ENCODE measurements around the gene NPPA. TPM values are rescaled to one million over a fixed set of nuclear protein-coding genes. Genes with fewer than 3 reads are reported as not detected.

Gene NPPA
- total RNA-seq, 1 experiment from 2014 or later, result not detected

DNA sequence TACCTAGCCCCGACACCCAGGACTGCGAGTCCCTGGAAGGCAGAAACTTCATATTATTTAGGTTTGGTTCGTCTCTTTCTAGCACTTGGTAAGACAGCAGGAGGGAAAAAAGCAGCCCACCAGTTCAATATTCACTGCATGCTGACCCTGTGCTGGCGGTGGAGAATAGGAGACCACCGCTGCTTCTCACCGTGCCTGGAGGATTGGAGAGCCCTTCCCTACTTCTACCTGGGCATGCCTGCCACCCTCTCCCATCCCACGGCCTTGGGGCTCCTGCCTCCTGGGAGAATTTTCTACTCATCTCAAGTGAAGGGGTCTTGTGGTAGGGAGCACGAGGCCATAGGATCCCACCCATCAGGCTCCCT lies 47.2 kb downstream of the NPPA start:
- no peak overlapping the region for H3K27ac ChIP-seq (ENCODE audit: low read length)
- no peak overlapping the region for H2AFZ ChIP-seq (ENCODE audit: low read length)
- no peak overlapping the region for H3K9ac ChIP-seq (ENCODE audit: low read length)
- ChIA-PET POLR2A (ENCODE audit: unreplicated experiment) (no interaction called here), CTCF (no interaction called here)
- BruUV-seq (replicated peaks), result no TSS peak
- H3K4me1 ChIP-seq (ENCODE audit: insufficient read depth, low read length), result peaks cover 33% of the 10 kb centered on the region
- H3K9me3 ChIP-seq (ENCODE audit: low read length), result no peaks in the 10 kb centered on the region
- no peaks in the 10 kb centered on the region for H3F3A ChIP-seq (ENCODE audit: low read length, unreplicated experiment)
- no peaks in the 10 kb centered on the region for H3K27me3 ChIP-seq (ENCODE audit: low read length)
- no peaks in the 10 kb centered on the region for H3K9me2 ChIP-seq (replicated peaks; ENCODE audit: low read length)
- H3K79me2 ChIP-seq (ENCODE audit: low read length), result no peaks in the 10 kb centered on the region
- H3K4me3 ChIP-seq (ENCODE audit: low read length), result no peak overlapping the region
- DNase-seq, result no peak
- no peaks in the 10 kb centered on the region for H3K36me3 ChIP-seq (ENCODE audit: low read depth, low read length)
- intact Hi-C loops (cut with micrococcal nuclease), result no loop called here
- H3K4me2 ChIP-seq (ENCODE audit: low read length), result no peak overlapping the region
- no peak for ATAC-seq
- TF ChIP-seq EZH2phosphoT487 (IDR thresholded peaks at IDR 0.05; ENCODE audit: borderline replicate concordance, low read length) (no peak), EZH2 (IDR thresholded peaks at IDR 0.05; ENCODE audit: low read length, unreplicated experiment) (no peak)
- TF ChIP-seq, protein P1, sequence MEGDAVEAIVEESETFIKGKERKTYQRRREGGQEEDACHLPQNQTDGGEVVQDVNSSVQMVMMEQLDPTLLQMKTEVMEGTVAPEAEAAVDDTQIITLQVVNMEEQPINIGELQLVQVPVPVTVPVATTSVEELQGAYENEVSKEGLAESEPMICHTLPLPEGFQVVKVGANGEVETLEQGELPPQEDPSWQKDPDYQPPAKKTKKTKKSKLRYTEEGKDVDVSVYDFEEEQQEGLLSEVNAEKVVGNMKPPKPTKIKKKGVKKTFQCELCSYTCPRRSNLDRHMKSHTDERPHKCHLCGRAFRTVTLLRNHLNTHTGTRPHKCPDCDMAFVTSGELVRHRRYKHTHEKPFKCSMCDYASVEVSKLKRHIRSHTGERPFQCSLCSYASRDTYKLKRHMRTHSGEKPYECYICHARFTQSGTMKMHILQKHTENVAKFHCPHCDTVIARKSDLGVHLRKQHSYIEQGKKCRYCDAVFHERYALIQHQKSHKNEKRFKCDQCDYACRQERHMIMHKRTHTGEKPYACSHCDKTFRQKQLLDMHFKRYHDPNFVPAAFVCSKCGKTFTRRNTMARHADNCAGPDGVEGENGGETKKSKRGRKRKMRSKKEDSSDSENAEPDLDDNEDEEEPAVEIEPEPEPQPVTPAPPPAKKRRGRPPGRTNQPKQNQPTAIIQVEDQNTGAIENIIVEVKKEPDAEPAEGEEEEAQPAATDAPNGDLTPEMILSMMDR (conservative IDR thresholded peaks at IDR 0.05; ENCODE audit: low read depth, low read length), result no peak
- no peaks in the 10 kb centered on the region for H4K20me1 ChIP-seq (ENCODE audit: low read length)

GRCh38 chr1:11799896-11800295 lies 47.7 kb downstream of the NPPA start:
- Histone ChIP-seq H3K27me3 (ENCODE audit: low read length) (no peaks in the 10 kb centered on the region), H3K27ac (ENCODE audit: low read length) (no peak overlapping the region), H3K9ac (ENCODE audit: low read length) (no peak overlapping the region), H3K9me3 (ENCODE audit: low read length) (no peaks in the 10 kb centered on the region), H3K79me2 (ENCODE audit: low read length) (no peaks in the 10 kb centered on the region), H3K4me1 (ENCODE audit: insufficient read depth, low read length) (peaks cover 29% of the 10 kb centered on the region), H3K9me2 (replicated peaks; ENCODE audit: low read length) (no peaks in the 10 kb centered on the region), H2AFZ (ENCODE audit: low read length) (no peak overlapping the region), H3K4me3 (ENCODE audit: low read length) (no peak overlapping the region), H4K20me1 (ENCODE audit: low read length) (no peaks in the 10 kb centered on the region), H3K4me2 (ENCODE audit: low read length) (no peak overlapping the region), H3F3A (ENCODE audit: low read length, unreplicated experiment) (no peaks in the 10 kb centered on the region), H3K36me3 (ENCODE audit: low read depth, low read length) (no peaks in the 10 kb centered on the region)
- no peak for DNase-seq
- TF ChIP-seq, protein P1 (conservative IDR thresholded peaks at IDR 0.05; ENCODE audit: low read depth, low read length), result no peak
- TF ChIP-seq EZH2phosphoT487 (IDR thresholded peaks at IDR 0.05; ENCODE audit: borderline replicate concordance, low read length), result no peak
- TF ChIP-seq EZH2 (IDR thresholded peaks at IDR 0.05; ENCODE audit: low read length, unreplicated experiment), result no peak
- BruUV-seq (replicated peaks), result no TSS peak
- POLR2A ChIA-PET (ENCODE audit: unreplicated experiment), result no interaction called here
- no peak for ATAC-seq
- CTCF ChIA-PET, result no interaction called here
- intact Hi-C loops (cut with micrococcal nuclease), result no loop called here

- Histone ChIP-seq H3K9me3 (ENCODE audit: low read length) (no peaks in the 10 kb centered on the region), H3K9me2 (replicated peaks; ENCODE audit: low read length) (no peaks in the 10 kb centered on the region), H3F3A (ENCODE audit: low read length, unreplicated experiment) (no peaks in the 10 kb centered on the region), H3K9ac (ENCODE audit: low read length) (no peak overlapping the region), H3K36me3 (ENCODE audit: low read depth, low read length) (no peaks in the 10 kb centered on the region), H3K4me1 (ENCODE audit: insufficient read depth, low read length) (peaks cover 21% of the 10 kb centered on the region), H3K4me3 (ENCODE audit: low read length) (no peak overlapping the region), H3K79me2 (ENCODE audit: low read length) (no peaks in the 10 kb centered on the region), H3K27me3 (ENCODE audit: low read length) (no peaks in the 10 kb centered on the region), H3K27ac (ENCODE audit: low read length) (no peak overlapping the region), H2AFZ (ENCODE audit: low read length) (no peak overlapping the region), H3K4me2 (ENCODE audit: low read length) (no peak overlapping the region), H4K20me1 (ENCODE audit: low read length) (no peaks in the 10 kb centered on the region)
- DNase-seq, result no peak
- no TSS peak for BruUV-seq (replicated peaks)
- ChIA-PET POLR2A (ENCODE audit: unreplicated experiment) (no interaction called here), CTCF (no interaction called here)
- no peak for ATAC-seq
- intact Hi-C loops (cut with micrococcal nuclease), result no loop called here
- TF ChIP-seq, protein P1 (conservative IDR thresholded peaks at IDR 0.05; ENCODE audit: low read depth, low read length), result no peak
- TF ChIP-seq EZH2 (IDR thresholded peaks at IDR 0.05; ENCODE audit: low read length, unreplicated experiment), result no peak
- no peak for TF ChIP-seq EZH2phosphoT487 (IDR thresholded peaks at IDR 0.05; ENCODE audit: borderline replicate concordance, low read length)
Measured at GRCh38 chr1:11799099-11799498, 48.5 kb downstream of the NPPA start.
